ENCODE data around the gene CDK5. TPM values are rescaled to one million over a fixed set of nuclear protein-coding genes. Genes with fewer than 3 reads are reported as not detected.
A peak's percentile ranks its signal among the peaks of the same experiment; 100 is the strongest.

Gene CDK5
- total and polyA plus RNA-seq, 9 of the 15 experiments (the other 6 are each of a cell fraction or from before 2014, with no cell fraction given), result 3.2 to 38.0 (median 27.5) TPM

- under 1% methylated on average over 17 of the region's 17 CpGs for WGBS (ENCODE audit: insufficient coverage, low coverage, missing lambda C conversion rate)
- Histone ChIP-seq H2AFZ (ENCODE audit: low read depth, low read length) (peak overlapping the region; percentile 94), H3K36me3 (ENCODE audit: control insufficient read depth, insufficient read depth, low read length) (peaks cover 37% of the 10 kb centered on the region; the same call in 2 of the 3 replicates), H3K4me2 (ENCODE audit: insufficient read depth, low read length) (peak overlapping the region; percentile 82), H3K27ac (ENCODE audit: extremely low read depth, low read depth, low read length) (peak overlapping the region; percentile 64), H3K9ac (ENCODE audit: insufficient read depth in 1 of 2, low read depth in 2 of 2, low read length in 2 of 2) (peak overlapping the region; percentile 64 to 91), H4K20me1 (replicated peaks; ENCODE audit: control insufficient read depth, insufficient read depth, low read length) (no peaks in the 10 kb centered on the region), H3K4me1 (replicated peaks in 1 of 2; ENCODE audit: control insufficient read depth in 2 of 2, insufficient read depth in 2 of 2, low read length in 2 of 2) (peaks cover 35 to 55% of the 10 kb centered on the region in 2 experiments), H3K79me2 (ENCODE audit: control insufficient read depth, insufficient read depth, low read length) (peaks cover 34% of the 10 kb centered on the region), H3K4me3 (peak overlapping the region; percentile 58), H3K27me3 (ENCODE audit: control insufficient read depth in 2 of 2, insufficient read depth in 2 of 2, low read length in 2 of 2) (no peaks in the 10 kb centered on the region), H3K9me1 (ENCODE audit: control insufficient read depth, insufficient read depth, low read length) (no peaks in the 10 kb centered on the region), H3K9me3 (replicated peaks; ENCODE audit: control insufficient read depth, insufficient read depth, low read depth, low read length) (no peaks in the 10 kb centered on the region)
- DNase-seq (ENCODE audit: extremely low read depth in 1 of 4, low spot score in 3 of 4) (no peak), ATAC-seq (peak; percentile 0; the same call in 1 of the 3 replicates), FAIRE-seq (no peak)
- POLR2A ChIA-PET, result interaction anchor here (0.6 to 14.3 kb wide), 18 partner anchors 11 to 163 kb away, joined by 3 to 146 read pairs (median 4); partner anchors contain the start of gene TMUB1
- BruUV-seq (replicated peaks), result no TSS peak
- CTCF ChIA-PET (ENCODE audit: low intra/inter-chr PET ratio), result interaction anchor here (0.6 to 2.4 kb wide), 6 partner anchors 21 to 144 kb away, joined by 3 to 33 read pairs (median 3); partner anchors contain the start of gene CDK5
- in situ Hi-C loops (cut with MboI), result no loop called here
- intact Hi-C loops (cut with micrococcal nuclease), result loop anchor here (1.0 to 2.0 kb wide), 7 partner anchors 10 to 198 kb away; partner anchors contain the start of genes ABCF2 and TMUB1
- TF ChIP-seq NCOA1 (IDR thresholded peaks at IDR 0.05; ENCODE audit: low read depth) (0 out of 2 replicates have a peak, but pooled peaks have one; percentile 22), ZBTB11 (CRISPR knock-in tag; IDR thresholded peaks at IDR 0.05) (no peak), ZKSCAN1 (IDR thresholded peaks at IDR 0.05; ENCODE audit: low read depth, low read length) (no peak), MED1 (CRISPR knock-in tag; IDR thresholded peaks at IDR 0.05; ENCODE audit: borderline replicate concordance) (no peak), HDAC3 (IDR thresholded peaks at IDR 0.05; ENCODE audit: borderline replicate concordance, partially characterized antibody) (no peak), CBX5 (IDR thresholded peaks at IDR 0.05; ENCODE audit: borderline replicate concordance, low read depth) (no peak), ZBTB9 (CRISPR knock-in tag; IDR thresholded peaks at IDR 0.05) (no peak), PHB2 (IDR thresholded peaks at IDR 0.05; ENCODE audit: low read depth) (no peak; the same call in 1 of the 2 replicates), HCFC1 (IDR thresholded peaks at IDR 0.05; ENCODE audit: low read depth, low read length) (no peak), ZHX1 (conservative IDR thresholded peaks at IDR 0.05; ENCODE audit: low read length) (no peak), TCF7 (IDR thresholded peaks at IDR 0.05; ENCODE audit: borderline replicate concordance) (no peak)
- TF ChIP-seq, protein P1, sequence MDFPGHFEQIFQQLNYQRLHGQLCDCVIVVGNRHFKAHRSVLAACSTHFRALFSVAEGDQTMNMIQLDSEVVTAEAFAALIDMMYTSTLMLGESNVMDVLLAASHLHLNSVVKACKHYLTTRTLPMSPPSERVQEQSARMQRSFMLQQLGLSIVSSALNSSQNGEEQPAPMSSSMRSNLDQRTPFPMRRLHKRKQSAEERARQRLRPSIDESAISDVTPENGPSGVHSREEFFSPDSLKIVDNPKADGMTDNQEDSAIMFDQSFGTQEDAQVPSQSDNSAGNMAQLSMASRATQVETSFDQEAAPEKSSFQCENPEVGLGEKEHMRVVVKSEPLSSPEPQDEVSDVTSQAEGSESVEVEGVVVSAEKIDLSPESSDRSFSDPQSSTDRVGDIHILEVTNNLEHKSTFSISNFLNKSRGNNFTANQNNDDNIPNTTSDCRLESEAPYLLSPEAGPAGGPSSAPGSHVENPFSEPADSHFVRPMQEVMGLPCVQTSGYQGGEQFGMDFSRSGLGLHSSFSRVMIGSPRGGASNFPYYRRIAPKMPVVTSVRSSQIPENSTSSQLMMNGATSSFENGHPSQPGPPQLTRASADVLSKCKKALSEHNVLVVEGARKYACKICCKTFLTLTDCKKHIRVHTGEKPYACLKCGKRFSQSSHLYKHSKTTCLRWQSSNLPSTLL (IDR thresholded peaks at IDR 0.05), result no peak
These were observed 28.7 kb downstream of the CDK5 start for GRCh38 chr7:151028948-151029501.

Data from K562 (cell line).